ENCODE measurements around the gene TANGO2. TPM values are rescaled to one million over a fixed set of nuclear protein-coding genes. Genes with fewer than 3 reads are reported as not detected.

Gene TANGO2
- total RNA-seq, 1 donor from 2014 or later, result 14.8 TPM

GRCh38 chr22:20111045-20111688 is 90.3 kb downstream of the TANGO2 start:
- no peak overlapping the region for H3K4me3 ChIP-seq (ENCODE audit: low read depth, low read length)
- no peak for DNase-seq (ENCODE audit: low read depth)
- peak; percentile 50 for TF ChIP-seq CTCF (conservative IDR thresholded peaks at IDR 0.05; ENCODE audit: low read depth, low read length)

DNA sequence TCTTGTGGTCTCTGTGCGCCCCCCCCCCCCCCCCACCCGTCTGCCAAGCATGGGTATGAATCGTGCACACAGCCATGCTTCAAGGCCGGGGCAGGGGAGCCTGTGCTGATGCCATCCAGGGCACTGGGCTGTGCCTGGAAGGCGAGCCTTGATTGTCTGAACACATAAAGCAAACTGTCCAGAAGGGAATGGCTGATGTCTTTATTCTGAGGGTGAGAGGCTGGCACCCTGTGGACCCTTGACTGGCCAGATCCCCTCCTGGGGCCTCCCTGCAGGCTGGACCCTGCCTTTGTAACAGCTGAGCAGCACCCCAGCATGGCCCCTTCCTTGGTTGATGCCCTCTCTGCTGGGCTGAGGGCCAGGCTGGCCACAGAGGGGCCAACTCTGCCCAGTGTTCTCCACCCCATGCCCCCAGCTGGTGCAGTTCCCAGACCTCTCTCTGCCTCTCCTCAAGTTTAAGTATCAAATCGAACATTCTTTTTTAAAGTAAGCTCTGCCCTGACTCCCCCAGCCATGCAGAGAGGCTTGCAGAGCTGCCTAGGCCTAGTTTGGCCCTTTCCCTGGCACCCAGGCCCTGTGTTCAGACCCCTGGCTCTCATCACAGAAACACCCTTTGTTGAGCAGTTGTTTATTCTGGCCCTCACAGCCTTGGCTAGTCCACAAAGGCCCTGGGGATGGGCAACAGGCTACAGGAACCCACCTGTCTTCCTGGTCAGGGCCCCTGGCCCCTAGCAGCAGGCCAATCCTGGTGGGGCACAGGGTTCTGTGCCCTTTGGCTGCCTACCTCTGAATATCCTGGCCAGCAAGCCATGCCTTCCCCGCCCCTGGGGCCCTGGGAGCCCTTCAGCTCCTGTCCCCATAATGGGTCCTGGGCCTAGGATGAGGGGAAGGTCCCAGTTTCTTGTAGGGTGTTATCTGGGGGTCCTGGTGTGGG is 91.0 kb downstream of the TANGO2 start:
- no peak for DNase-seq (ENCODE audit: low read depth)
- no peak overlapping the region for H3K4me3 ChIP-seq (ENCODE audit: low read depth, low read length)
- no peak for TF ChIP-seq CTCF (conservative IDR thresholded peaks at IDR 0.05; ENCODE audit: low read depth, low read length)

DNA sequence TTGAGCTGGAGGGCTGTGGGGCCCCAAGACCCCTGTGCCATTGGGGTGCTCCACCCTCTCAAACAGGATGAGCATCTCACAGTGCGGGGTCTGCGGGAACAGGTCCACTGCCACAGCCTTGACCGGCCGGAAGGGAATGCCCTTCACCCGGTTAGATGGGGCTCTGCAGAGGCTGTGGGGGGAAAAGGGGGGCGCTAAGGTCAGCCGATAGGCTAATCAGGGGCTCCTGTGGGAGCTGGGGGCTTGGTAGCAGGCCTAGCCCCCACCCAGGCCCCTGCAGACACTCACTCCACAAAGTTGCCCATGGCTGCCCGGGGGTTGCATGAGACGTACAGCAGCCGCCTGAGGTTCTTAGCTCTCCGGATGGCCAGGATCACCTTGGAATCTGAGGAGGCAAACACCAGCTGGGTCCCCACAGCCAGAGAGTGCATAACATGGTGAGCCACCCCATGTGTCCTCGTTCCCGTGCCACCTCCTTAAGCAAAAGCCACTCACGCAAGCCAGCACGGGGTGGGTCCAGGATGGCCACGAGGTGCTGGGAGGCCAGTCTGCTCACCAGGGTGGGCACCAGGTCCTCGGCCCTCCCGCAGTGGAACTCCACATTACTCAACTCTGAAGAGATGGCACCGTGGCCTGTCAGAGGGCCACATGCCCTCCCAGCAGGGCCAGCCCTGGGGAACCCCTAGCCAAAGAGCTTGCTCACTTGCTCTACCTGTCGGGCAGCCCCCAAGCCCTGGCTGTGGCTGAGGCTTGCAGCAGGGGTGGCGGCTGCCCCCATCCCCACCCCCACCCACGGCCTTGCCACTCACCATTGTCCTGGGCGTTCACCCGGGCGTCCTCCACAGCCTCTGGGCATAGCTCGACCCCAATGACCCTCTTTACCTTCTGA is 92.0 kb downstream of the TANGO2 start:
- no peak overlapping the region for H3K4me3 ChIP-seq (ENCODE audit: low read depth, low read length)

DNA sequence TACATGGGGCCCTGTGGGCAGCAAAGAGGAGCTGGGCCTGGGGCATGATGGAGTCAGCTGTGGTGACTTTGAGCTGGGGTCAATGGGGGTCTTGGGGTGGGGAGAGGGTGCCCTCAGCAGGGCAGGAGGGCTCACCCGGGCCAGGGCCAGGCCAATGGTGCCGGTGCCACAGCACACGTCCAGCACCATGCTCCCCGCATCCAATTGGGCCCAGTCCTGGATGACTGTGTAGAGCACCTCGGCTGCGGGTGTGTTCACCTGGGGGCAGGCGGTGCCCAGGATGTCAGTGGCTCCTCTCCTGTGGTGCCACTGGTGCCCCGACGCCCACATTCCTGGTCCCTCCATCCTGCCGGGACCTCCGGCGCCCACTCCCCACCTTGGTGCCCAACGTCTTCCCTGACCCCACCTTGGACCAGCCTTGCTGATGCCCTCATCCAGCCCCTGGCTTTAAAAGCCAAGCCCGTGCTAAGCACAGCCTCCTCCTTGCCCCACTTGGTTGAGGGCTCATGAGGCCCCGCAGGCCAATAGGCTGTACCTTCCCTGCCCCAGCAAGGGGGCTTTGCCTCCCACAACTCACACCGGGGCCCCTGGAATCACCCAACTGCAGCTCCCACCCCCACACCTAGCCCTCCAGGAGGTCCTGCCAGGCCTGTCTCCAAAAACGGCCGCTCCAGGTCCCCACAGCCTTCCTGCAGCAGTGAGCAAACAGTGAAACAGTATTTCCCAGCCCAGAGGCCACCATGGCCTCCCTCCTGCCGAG is 92.8 kb downstream of the TANGO2 start:
- DNase-seq (ENCODE audit: low read depth), result no peak
- no peak for TF ChIP-seq CTCF (conservative IDR thresholded peaks at IDR 0.05; ENCODE audit: low read depth, low read length)

More for the DNA sequence above, 92.0 kb downstream of the TANGO2 start:
- no peak for DNase-seq (ENCODE audit: low read depth)
- TF ChIP-seq CTCF (conservative IDR thresholded peaks at IDR 0.05; ENCODE audit: low read depth, low read length), result no peak

DNA sequence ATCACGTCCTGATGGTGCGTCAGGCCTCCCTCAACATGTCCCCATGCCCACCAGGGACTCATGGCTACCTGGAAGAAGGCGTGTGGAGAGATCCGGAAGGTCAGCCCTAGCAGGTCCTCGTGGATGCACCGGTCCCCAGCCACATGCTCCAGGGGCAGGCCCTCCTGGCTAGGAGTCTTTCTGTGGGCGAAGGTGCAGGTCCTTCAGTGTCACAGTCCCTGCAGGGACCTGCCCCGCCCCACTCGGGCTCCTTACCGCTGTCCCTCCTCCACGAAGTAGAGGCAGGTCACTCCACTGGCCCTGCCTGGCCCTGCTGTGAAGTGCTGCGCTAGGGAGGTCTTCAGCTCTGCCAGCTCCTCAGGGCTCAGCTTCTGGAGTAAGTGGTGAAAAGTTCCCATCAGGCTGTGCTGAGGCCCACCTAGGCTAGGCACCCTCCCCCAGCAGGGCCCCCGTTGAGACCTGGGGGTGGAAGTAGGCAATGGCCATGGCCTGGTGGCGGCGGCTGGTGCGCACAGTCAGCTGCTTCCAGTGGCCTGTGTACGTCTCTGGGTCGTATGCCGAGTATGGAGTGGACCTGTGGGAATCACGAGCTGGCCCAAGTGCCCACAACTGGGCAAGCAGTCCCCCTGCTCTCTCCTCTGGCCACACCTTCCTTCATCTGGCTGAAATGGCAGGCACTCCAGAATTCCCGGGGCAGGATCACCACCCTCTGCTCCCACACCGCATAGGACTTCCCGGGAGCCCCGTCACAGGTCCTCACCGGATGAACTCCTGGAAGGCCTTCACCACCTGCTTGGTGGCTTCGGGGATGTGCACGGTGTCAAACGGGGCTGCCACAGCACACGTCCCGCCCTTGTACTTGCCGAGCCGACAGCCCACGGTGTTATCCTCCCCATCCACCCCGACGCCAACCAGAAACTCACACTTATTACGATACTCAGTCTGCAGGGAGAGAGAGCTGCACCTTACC is 93.9 kb downstream of the TANGO2 start:
- no peak for TF ChIP-seq CTCF (conservative IDR thresholded peaks at IDR 0.05; ENCODE audit: low read depth, low read length)
- no peak for DNase-seq (ENCODE audit: low read depth)
- H3K4me3 ChIP-seq (ENCODE audit: low read depth, low read length), result no peak overlapping the region

More for the DNA sequence above, 92.8 kb downstream of the TANGO2 start:
- H3K4me3 ChIP-seq (ENCODE audit: low read depth, low read length), result no peak overlapping the region
